Mucosa of descending colon (tissue), 3 donors: ENCODE results near the gene NFIA. TPM values are rescaled to one million over a fixed set of nuclear protein-coding genes. Genes with fewer than 3 reads are reported as not detected.

ENCODE experiments used
- ATAC-seq: fragments of 200-7000 bp; cut with Tn5 transposase; one replicate; pipeline ENCODE4 v1.9.1; 2020; ENCODE audit warnings: mild to moderate bottlenecking, moderate library complexity
- DNase-seq, 3 donors: peaks; one replicate each; pipeline ENCODE4 v3.0.0-alpha.2; 2020
- H3K36me3 ChIP-seq: fragments of 200-600 bp; one replicate; pipeline ENCODE4 v1.8.0; 2021; ENCODE audit warnings: low read depth, mild to moderate bottlenecking
- H3K4me1 ChIP-seq: fragments of 200-600 bp; one replicate; pipeline ENCODE4 v1.8.0; 2021; ENCODE audit warnings: low read depth, mild to moderate bottlenecking
- H3K4me3 ChIP-seq: fragments of 200-600 bp; one replicate; pipeline ENCODE4 v1.8.0; 2021; ENCODE audit warnings: mild to moderate bottlenecking
- H3K9me3 ChIP-seq: fragments of 200-600 bp; one replicate; pipeline ENCODE4 v1.8.0; 2021; ENCODE audit warnings: mild to moderate bottlenecking
- intact Hi-C, 2 donors: fragments of 100-400 bp; cut with DNase I in 1 of 2; cut with micrococcal nuclease in 1 of 2; formaldehyde crosslinking; loops; one replicate each; pipeline versions ENCODE4 v1.11.0 to v1.11.1; 2022; cut with DNase I, micrococcal nuclease
- total RNA-seq, 3 donors: library from RNA; stranded (reverse); fragmentation: NEBNext Ultra II Directional in 2 of 3; extraction: Animal tissue kit (Norgen Biotek cat#: 25700) in 2 of 3; gene quantifications; one replicate each; pipeline versions ENCODE4 v1.2.1 to v1.2.4, GENCODE V29; 2021 to 2023
- TF ChIP-seq, protein P1 (sequence below): fragments of 200-600 bp; IDR thresholded peaks from one replicate; pipeline ENCODE4 v1.8.0; 2022; ENCODE audit warnings: antibody characterized with exemption, mild to moderate bottlenecking
- donor health status: DM: no; HTN: no; CAD: no; lungs with moderate emphysema.
- donor health status: DM: no; HTN: no; CAD: no.
- donor health status: DM: no; HTN: yes; CAD: no.

Gene NFIA
- total RNA-seq, 3 donors from 2014 or later, result 46.4 to 145 (median 51.1) TPM

DNA sequence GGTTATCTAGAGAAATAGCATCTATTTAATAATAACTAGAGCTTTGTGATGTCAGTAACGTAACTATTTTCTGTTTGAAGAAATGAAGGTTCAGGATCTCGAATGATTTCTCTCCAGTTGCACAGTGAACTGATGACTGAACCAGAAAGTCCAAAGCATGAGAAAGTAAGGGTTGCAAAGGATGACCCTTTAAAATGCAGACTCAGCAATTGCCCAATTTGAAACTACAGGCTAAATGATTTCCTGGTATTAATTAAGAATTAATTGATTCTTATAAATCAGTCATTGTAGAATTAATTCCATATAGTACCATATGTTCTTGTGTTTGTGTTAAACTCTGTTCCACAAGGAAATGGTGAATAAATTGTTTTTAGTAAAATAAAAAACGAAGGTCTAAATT, 318.6 kb downstream of the NFIA start:
- Histone ChIP-seq H3K4me3 (no peak overlapping the region), H3K4me1 (no peaks in the 10 kb centered on the region), H3K36me3 (no peaks in the 10 kb centered on the region), H3K9me3 (no peaks in the 10 kb centered on the region)
- intact Hi-C loops, result no loop called here
- DNase-seq (no peak), ATAC-seq (no peak)
- TF ChIP-seq, protein P1, sequence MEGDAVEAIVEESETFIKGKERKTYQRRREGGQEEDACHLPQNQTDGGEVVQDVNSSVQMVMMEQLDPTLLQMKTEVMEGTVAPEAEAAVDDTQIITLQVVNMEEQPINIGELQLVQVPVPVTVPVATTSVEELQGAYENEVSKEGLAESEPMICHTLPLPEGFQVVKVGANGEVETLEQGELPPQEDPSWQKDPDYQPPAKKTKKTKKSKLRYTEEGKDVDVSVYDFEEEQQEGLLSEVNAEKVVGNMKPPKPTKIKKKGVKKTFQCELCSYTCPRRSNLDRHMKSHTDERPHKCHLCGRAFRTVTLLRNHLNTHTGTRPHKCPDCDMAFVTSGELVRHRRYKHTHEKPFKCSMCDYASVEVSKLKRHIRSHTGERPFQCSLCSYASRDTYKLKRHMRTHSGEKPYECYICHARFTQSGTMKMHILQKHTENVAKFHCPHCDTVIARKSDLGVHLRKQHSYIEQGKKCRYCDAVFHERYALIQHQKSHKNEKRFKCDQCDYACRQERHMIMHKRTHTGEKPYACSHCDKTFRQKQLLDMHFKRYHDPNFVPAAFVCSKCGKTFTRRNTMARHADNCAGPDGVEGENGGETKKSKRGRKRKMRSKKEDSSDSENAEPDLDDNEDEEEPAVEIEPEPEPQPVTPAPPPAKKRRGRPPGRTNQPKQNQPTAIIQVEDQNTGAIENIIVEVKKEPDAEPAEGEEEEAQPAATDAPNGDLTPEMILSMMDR, result no peak

DNA sequence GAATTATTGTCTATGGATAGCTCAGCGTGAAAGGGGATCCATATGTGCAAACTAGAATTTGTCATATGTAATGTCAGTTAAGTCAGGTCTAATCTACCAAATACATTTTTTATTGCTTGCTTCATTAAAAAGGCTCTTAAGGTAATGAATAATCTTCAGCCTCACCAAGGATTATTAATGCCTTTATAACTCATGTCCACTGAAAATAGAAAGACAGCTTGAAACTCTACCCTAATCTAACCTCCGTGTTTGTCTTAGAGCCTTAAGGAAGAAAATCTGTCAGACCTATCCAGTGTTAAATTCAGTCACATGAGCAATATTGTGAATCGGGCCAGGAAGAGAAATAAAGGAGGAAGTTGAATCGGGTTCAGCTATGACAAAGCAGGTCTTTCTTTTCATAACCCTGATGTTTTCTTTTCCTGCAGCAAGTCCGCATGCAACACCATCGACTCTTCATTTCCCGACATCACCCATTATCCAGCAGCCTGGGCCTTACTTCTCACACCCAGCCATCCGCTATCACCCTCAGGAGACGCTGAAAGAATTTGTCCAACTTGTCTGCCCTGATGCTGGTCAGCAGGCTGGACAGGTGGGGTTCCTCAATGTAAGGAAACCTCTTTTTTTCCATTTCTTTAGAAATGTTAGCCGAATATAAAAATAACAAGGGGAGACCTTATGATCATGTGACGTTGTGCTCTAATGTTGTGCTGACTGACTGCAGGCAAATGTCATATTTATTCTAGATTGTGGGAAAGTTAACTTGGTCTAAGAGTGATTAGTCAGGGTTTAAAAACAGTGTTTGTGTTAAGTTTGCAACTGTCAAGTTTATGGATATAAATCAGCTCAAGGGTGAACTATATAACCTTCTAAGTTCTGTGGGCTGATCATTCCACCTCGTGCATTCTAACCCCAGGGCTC, 321.6 kb downstream of the NFIA start:
- H3K4me3 ChIP-seq, result no peak overlapping the region
- H3K9me3 ChIP-seq, result no peaks in the 10 kb centered on the region
- DNase-seq (peak in 1 of 3 donors; percentile 31), ATAC-seq (peak; percentile 94)
- intact Hi-C loops, result no loop called here
- no peaks in the 10 kb centered on the region for H3K4me1 ChIP-seq
- TF ChIP-seq, protein P1, result no peak
- no peaks in the 10 kb centered on the region for H3K36me3 ChIP-seq

DNA sequence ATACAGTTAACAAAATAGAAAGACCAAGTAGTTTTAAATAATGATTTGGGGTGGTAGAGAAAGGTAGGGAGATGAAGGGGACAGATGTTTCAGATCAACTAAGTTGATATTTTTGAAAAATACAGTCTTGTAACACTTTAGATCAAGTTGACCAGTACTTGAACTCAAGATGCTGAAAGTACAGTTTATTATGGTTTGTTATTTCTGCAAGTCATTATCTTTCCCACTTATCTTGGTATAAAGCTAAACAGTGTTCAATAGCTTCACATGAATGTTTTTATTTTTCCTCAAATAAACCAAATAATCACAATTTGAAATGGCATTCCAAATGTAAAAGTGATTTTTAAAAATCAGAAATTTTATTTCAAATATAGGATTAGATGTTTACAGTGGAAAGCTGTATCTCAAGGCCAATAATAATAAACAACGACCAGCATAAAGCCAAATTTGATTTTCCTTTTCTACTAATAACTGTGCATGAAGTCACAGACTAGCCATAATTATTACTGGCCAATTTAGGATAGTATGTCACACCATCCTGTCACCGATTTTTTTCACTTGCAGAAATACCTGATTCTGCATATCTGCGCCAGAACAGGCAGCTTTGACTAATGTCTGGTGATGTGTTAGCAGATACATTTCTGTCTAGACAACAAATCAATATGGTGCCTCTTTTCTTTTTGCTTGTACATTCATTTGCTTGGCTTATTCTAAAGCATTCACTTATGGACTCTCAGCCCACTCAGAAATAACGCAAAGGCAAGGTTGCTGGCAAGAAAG, 322.4 kb downstream of the NFIA start:
- DNase-seq (no peak), ATAC-seq (no peak)
- H3K4me3 ChIP-seq, result no peak overlapping the region
- no peaks in the 10 kb centered on the region for H3K9me3 ChIP-seq
- TF ChIP-seq, protein P1, result no peak
- intact Hi-C loops, result no loop called here
- no peaks in the 10 kb centered on the region for H3K36me3 ChIP-seq
- no peaks in the 10 kb centered on the region for H3K4me1 ChIP-seq

DNA sequence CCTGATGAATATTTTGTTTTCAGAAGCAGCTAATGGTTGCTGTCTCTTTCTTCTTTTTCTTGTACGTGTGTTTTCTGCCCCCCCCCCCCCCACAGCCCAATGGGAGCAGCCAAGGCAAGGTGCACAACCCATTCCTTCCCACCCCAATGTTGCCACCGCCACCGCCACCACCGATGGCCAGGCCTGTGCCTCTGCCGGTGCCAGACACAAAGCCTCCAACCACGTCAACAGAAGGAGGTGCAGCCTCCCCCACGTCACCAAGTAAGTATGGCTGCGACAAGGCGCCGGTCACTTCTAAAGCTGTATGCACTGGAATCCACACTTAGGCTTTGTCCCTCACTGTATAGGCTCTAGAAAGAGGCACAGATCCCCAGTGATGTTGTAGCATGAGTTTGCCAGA, 324.1 kb downstream of the NFIA start:
- H3K9me3 ChIP-seq, result no peaks in the 10 kb centered on the region
- H3K36me3 ChIP-seq, result no peaks in the 10 kb centered on the region
- ATAC-seq (no peak), DNase-seq (no peak)
- TF ChIP-seq, protein P1, result no peak
- intact Hi-C loops, result no loop called here
- H3K4me3 ChIP-seq, result no peak overlapping the region
- no peaks in the 10 kb centered on the region for H3K4me1 ChIP-seq

DNA sequence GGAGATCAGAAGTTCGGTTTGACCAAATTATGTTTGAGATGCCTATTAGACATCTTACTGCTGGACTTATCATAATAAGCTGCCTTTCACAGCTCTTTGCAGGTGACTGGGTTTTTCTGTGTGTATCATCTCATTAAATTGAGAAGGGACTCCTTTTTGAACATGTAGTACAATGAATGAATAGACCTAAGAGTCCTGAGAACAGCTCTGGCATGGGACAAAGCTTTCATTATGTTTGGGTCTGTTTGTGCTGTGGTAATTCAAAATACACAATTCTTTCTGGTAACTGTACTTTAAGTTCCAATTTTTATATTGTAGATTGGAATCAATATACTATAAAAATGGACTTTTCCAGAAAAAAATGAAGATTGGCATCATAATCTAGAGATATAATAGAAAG, 330.2 kb downstream of the NFIA start:
- Histone ChIP-seq H3K36me3 (no peaks in the 10 kb centered on the region), H3K4me3 (no peak overlapping the region), H3K9me3 (no peaks in the 10 kb centered on the region), H3K4me1 (no peaks in the 10 kb centered on the region)
- TF ChIP-seq, protein P1, result no peak
- ATAC-seq (no peak), DNase-seq (no peak)
- intact Hi-C loops, result no loop called here
